Neural progenitor cell (in vitro differentiated cells): ENCODE results near the gene CRB2. TPM values are rescaled to one million over a fixed set of nuclear protein-coding genes. Genes with fewer than 3 reads are reported as not detected.

Source experiments
- DNase-seq: peaks from one replicate; pipeline ENCODE4 v3.0.0-alpha.2; 2016; ENCODE audit warnings: low spot score
- H2AFZ ChIP-seq: fragments of 200-600 bp; sonication (generic); replicated peaks from 2 replicates; pipeline ENCODE4 v1.6.1; 2016; ENCODE audit warnings: antibody characterized with exemption
- H3F3A ChIP-seq: fragments of 200-600 bp; sonication (generic); 2 replicates; pipeline ENCODE4 v1.6.1; 2016; ENCODE audit warnings: antibody characterized with exemption, low read depth
- H3K27ac ChIP-seq: fragments of 200-600 bp; sonication (generic); 2 replicates; pipeline ENCODE4 v1.5.1; 2016; ENCODE audit warnings: mild to moderate bottlenecking
- H3K27me3 ChIP-seq: fragments of 200-600 bp; sonication (generic); 2 replicates; pipeline ENCODE4 v1.6.1; 2016; ENCODE audit warnings: mild to moderate bottlenecking, moderate library complexity
- H3K36me3 ChIP-seq: fragments of 200-600 bp; sonication (generic); 2 replicates; pipeline ENCODE4 v1.5.1; 2016
- H3K4me1 ChIP-seq: fragments of 200-600 bp; sonication (generic); 2 replicates; pipeline ENCODE4 v1.6.1; 2016; ENCODE audit warnings: mixed run types
- H3K4me2 ChIP-seq: fragments of 200-600 bp; sonication (generic); 2 replicates; pipeline ENCODE4 v1.6.1; 2016
- H3K4me3 ChIP-seq: fragments of 200-600 bp; sonication (generic); 2 replicates; pipeline ENCODE4 v1.5.1; 2016
- H3K79me2 ChIP-seq: fragments of 200-600 bp; sonication (generic); 2 replicates; pipeline ENCODE4 v1.6.1; 2016; ENCODE audit warnings: low read depth
- H3K9ac ChIP-seq: fragments of 200-600 bp; sonication (generic); 2 replicates; pipeline ENCODE4 v1.6.1; 2016
- H3K9me3 ChIP-seq: fragments of 200-600 bp; sonication (generic); 2 replicates; pipeline ENCODE4 v1.5.1; 2016; ENCODE audit warnings: low read depth
- H4K20me1 ChIP-seq: fragments of 200-600 bp; sonication (generic); 2 replicates; pipeline ENCODE4 v1.6.1; 2016; ENCODE audit warnings: low read depth
- H3K27ac Mint-ChIP-seq: 3 replicates; pipeline ENCODE4 v1.8.0; 2021; ENCODE audit warnings: mixed read lengths
- H3K27me3 Mint-ChIP-seq: 2 replicates; pipeline ENCODE4 v1.8.0; 2022; ENCODE audit warnings: low read depth, mild to moderate bottlenecking, inconsistent platforms, moderate library complexity, mixed read lengths; ENCODE audit not compliant: insufficient read depth
- H3K36me3 Mint-ChIP-seq: 3 replicates; pipeline ENCODE4 v1.8.0; 2021; ENCODE audit warnings: mixed read lengths
- H3K4me1 Mint-ChIP-seq: 3 replicates; pipeline ENCODE4 v1.8.0; 2021; ENCODE audit warnings: mixed read lengths
- H3K4me3 Mint-ChIP-seq: 3 replicates; pipeline ENCODE4 v1.8.0; 2021; ENCODE audit warnings: mild to moderate bottlenecking, moderate library complexity, mixed read lengths
- H3K9me3 Mint-ChIP-seq: 3 replicates; pipeline ENCODE4 v1.8.0; 2020; ENCODE audit warnings: mixed read lengths
- CTCF ChIP-seq: fragments of 200-600 bp; sonication (generic); IDR thresholded peaks from 2 replicates; pipeline ENCODE4 v1.5.1; 2017; ENCODE audit warnings: antibody characterized with exemption, mild to moderate bottlenecking
- EZH2 ChIP-seq: fragments of 200-600 bp; sonication (generic); IDR thresholded peaks from 2 replicates; pipeline ENCODE4 v1.6.1; 2017; ENCODE audit warnings: antibody characterized with exemption, mild to moderate bottlenecking, moderate library complexity
- EZH2phosphoT487 ChIP-seq: fragments of 200-600 bp; sonication (generic); IDR thresholded peaks from 2 replicates; pipeline ENCODE4 v1.6.1; 2017; ENCODE audit warnings: antibody characterized with exemption
- total RNA-seq: library from RNA; depleted of rRNA; stranded (reverse); fragments of >200 nt; gene quantifications from 2 replicates; pipeline ENCODE4 v1.2.3, GENCODE V29; 2015; ENCODE audit warnings: low replicate concordance

The CRB2 gene
- total RNA-seq, 1 donor from 2014 or later: 18.5 TPM

GRCh38 chr9:123311250-123311752, 44.7 kb upstream of the CRB2 start:
- H3K27ac ChIP-seq: no peak overlapping the region
- H3K27me3 ChIP-seq: no peaks in the 10 kb centered on the region
- H3K4me3 ChIP-seq: no peak overlapping the region
- no peaks in the 10 kb centered on the region for H3K9me3 ChIP-seq
- peaks cover 2% of the 10 kb centered on the region for H3K27me3 Mint-ChIP-seq
- no peak overlapping the region for H3K4me2 ChIP-seq
- no peaks in the 10 kb centered on the region for H3K36me3 ChIP-seq
- peaks cover 11% of the 10 kb centered on the region for H3K4me1 Mint-ChIP-seq
- TF ChIP-seq EZH2phosphoT487 (no peak), CTCF (no peak), EZH2 (no peak)
- no peaks in the 10 kb centered on the region for H3K9me3 Mint-ChIP-seq
- H4K20me1 ChIP-seq: no peaks in the 10 kb centered on the region
- H3K27ac Mint-ChIP-seq: no peak overlapping the region
- no peak for DNase-seq
- H3K4me1 ChIP-seq: no peaks in the 10 kb centered on the region
- no peaks in the 10 kb centered on the region for H3K36me3 Mint-ChIP-seq
- no peak overlapping the region for H3K4me3 Mint-ChIP-seq
- H3K79me2 ChIP-seq: no peaks in the 10 kb centered on the region
- no peaks in the 10 kb centered on the region for H3F3A ChIP-seq
- H3K9ac ChIP-seq: peak overlapping the region; percentile 27
- peak overlapping the region; percentile 50 for H2AFZ ChIP-seq

GRCh38 chr9:123312306-123312877, 43.6 kb upstream of the CRB2 start:
- peaks cover 13% of the 10 kb centered on the region for H3K4me1 Mint-ChIP-seq
- H3K9me3 ChIP-seq: no peaks in the 10 kb centered on the region
- H2AFZ ChIP-seq: no peak overlapping the region
- H3K9ac ChIP-seq: no peak overlapping the region
- H3K4me1 ChIP-seq: no peaks in the 10 kb centered on the region
- TF ChIP-seq EZH2 (no peak), EZH2phosphoT487 (no peak), CTCF (no peak)
- no peak overlapping the region for H3K27ac Mint-ChIP-seq
- H4K20me1 ChIP-seq: no peaks in the 10 kb centered on the region
- H3K9me3 Mint-ChIP-seq: no peaks in the 10 kb centered on the region
- H3K36me3 ChIP-seq: no peaks in the 10 kb centered on the region
- no peak overlapping the region for H3K4me3 Mint-ChIP-seq
- no peak for DNase-seq
- H3K27ac ChIP-seq: no peak overlapping the region
- peaks cover 4% of the 10 kb centered on the region for H3K27me3 Mint-ChIP-seq
- H3K4me3 ChIP-seq: no peak overlapping the region
- no peaks in the 10 kb centered on the region for H3K79me2 ChIP-seq
- H3K4me2 ChIP-seq: no peak overlapping the region
- H3K36me3 Mint-ChIP-seq: no peaks in the 10 kb centered on the region
- no peaks in the 10 kb centered on the region for H3K27me3 ChIP-seq
- no peaks in the 10 kb centered on the region for H3F3A ChIP-seq

- no peak overlapping the region for H3K9ac ChIP-seq
- no peak for TF ChIP-seq EZH2
- Mint-ChIP-seq H3K4me1 (peaks cover 21% of the 10 kb centered on the region), H3K4me3 (no peak overlapping the region), H3K36me3 (no peaks in the 10 kb centered on the region), H3K27ac (peak overlapping the region; percentile 92), H3K27me3 (peaks cover 9% of the 10 kb centered on the region), H3K9me3 (no peaks in the 10 kb centered on the region)
- H3K4me2 ChIP-seq: no peak overlapping the region
- H3F3A ChIP-seq: peaks cover 9% of the 10 kb centered on the region
- DNase-seq: no peak
- no peaks in the 10 kb centered on the region for H3K79me2 ChIP-seq
- no peaks in the 10 kb centered on the region for H4K20me1 ChIP-seq
- no peak overlapping the region for H3K4me3 ChIP-seq
- H3K4me1 ChIP-seq: no peaks in the 10 kb centered on the region
- no peaks in the 10 kb centered on the region for H3K9me3 ChIP-seq
- no peaks in the 10 kb centered on the region for H3K36me3 ChIP-seq
- no peak overlapping the region for H2AFZ ChIP-seq
- H3K27ac ChIP-seq: no peak overlapping the region
- H3K27me3 ChIP-seq: no peaks in the 10 kb centered on the region
Observed at GRCh38 chr9:123314617-123315016, 41.4 kb upstream of the CRB2 start.

- no peaks in the 10 kb centered on the region for H3K36me3 Mint-ChIP-seq
- no peak overlapping the region for H3K4me3 ChIP-seq
- H3K9ac ChIP-seq: no peak overlapping the region
- no peak overlapping the region for H3K4me3 Mint-ChIP-seq
- no peaks in the 10 kb centered on the region for H3K9me3 Mint-ChIP-seq
- no peaks in the 10 kb centered on the region for H3K4me1 ChIP-seq
- no peak overlapping the region for H2AFZ ChIP-seq
- H3K27me3 ChIP-seq: no peaks in the 10 kb centered on the region
- no peak overlapping the region for H3K27ac ChIP-seq
- peaks cover 21% of the 10 kb centered on the region for H3K4me1 Mint-ChIP-seq
- H4K20me1 ChIP-seq: no peaks in the 10 kb centered on the region
- no peaks in the 10 kb centered on the region for H3K79me2 ChIP-seq
- H3K27me3 Mint-ChIP-seq: peaks cover 9% of the 10 kb centered on the region
- H3K27ac Mint-ChIP-seq: no peak overlapping the region
- no peak overlapping the region for H3K4me2 ChIP-seq
- DNase-seq: no peak
- no peaks in the 10 kb centered on the region for H3K9me3 ChIP-seq
- no peaks in the 10 kb centered on the region for H3K36me3 ChIP-seq
- H3F3A ChIP-seq: peaks cover 9% of the 10 kb centered on the region
- TF ChIP-seq EZH2 (no peak), EZH2phosphoT487 (no peak), CTCF (no peak)
Observed at GRCh38 chr9:123315635-123316034, 40.4 kb upstream of the CRB2 start.
